ENCODE results near the gene ARHGAP15.

DNA sequence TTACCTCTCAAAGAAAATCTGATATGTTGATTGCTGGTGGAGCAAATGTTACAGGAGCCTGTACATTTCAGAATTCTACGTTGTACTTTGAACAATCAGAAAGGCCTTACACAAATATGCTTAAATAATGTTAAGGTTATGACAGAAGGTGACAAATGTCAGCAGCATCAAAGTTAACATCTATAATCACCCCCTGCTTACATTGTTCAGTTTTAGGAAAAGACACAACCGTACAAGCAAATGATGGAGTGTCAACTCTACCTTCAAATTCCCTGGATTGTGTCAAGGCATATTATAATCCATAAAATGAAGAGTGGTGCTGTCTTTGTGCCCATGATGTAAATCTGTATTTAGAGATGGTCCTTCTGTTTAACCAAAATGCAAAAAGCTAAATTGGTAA is 465.5 kb downstream of the ARHGAP15 start:
- TF ChIP-seq POLR2AphosphoS5 (IDR thresholded peaks at IDR 0.05; ENCODE audit: low read depth, low read length): no peak
- TF ChIP-seq, protein P1, sequence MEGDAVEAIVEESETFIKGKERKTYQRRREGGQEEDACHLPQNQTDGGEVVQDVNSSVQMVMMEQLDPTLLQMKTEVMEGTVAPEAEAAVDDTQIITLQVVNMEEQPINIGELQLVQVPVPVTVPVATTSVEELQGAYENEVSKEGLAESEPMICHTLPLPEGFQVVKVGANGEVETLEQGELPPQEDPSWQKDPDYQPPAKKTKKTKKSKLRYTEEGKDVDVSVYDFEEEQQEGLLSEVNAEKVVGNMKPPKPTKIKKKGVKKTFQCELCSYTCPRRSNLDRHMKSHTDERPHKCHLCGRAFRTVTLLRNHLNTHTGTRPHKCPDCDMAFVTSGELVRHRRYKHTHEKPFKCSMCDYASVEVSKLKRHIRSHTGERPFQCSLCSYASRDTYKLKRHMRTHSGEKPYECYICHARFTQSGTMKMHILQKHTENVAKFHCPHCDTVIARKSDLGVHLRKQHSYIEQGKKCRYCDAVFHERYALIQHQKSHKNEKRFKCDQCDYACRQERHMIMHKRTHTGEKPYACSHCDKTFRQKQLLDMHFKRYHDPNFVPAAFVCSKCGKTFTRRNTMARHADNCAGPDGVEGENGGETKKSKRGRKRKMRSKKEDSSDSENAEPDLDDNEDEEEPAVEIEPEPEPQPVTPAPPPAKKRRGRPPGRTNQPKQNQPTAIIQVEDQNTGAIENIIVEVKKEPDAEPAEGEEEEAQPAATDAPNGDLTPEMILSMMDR (IDR thresholded peaks at IDR 0.05): no peak
- TF ChIP-seq TCF7L2 (IDR thresholded peaks at IDR 0.05; ENCODE audit: low read depth, low read length): no peak
